GM21528 (cell line): ENCODE data around the gene ROR2.

ENCODE experiments used
- ATAC-seq: cut with Tn5 transposase; IDR thresholded peaks from one replicate; pipeline ENCODE4 v1.9.1; 2021; ENCODE audit warnings: mild to moderate bottlenecking, moderate library complexity; ENCODE audit not compliant: unreplicated experiment, low FRiP score

ROR2 gene

DNA sequence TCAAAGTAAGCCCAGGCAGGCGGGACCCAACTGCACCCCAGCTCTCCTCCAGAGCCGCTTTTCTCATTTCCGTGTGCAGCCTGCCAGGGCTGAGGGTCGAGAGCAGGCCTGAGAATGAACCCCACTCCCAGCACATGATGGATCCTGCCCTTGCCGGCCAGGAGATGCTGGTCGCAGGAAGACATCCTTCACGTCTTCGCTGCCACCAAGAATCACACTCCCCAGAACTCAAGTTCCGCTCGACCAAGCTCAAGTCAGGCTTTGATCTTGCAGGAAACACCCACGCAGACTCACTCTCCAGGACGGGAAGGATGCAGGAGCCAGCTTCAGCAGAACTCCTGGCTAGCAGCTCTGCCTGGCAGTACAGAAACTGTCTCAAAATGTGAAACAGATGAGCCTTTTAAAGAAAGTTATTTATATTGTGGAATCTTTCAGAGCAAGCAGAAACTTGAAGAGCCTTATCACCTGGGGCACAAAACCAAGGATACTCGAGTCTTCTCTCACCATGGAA, 102.4 kb downstream of the ROR2 start:
- no peak for ATAC-seq

DNA sequence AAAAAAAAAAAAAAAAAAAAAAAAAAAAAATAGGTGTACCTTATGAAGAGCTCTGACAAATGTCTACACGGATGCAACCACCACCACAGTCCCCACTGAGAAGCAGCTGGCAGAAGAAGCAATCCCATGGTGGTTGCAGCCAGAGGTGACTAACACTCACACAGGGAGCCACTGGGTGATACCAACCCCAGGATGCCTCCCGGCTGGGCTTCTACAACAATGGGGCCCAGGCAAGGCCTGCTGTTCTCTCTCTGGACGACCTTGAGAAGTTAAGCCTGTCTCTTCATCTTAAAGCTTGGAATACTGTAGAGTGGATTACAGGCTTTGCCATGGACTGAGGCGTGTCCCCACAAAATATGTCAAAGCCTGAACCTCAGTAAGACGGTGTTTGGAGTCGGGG, 104.1 kb downstream of the ROR2 start:
- ATAC-seq: no peak

GRCh38 chr9:91844701-91845291, 105.2 kb downstream of the ROR2 start:
- ATAC-seq: no peak

GRCh38 chr9:91844190-91844589, 105.8 kb downstream of the ROR2 start:
- ATAC-seq: no peak

GRCh38 chr9:91843623-91844148, 106.3 kb downstream of the ROR2 start:
- ATAC-seq: no peak

DNA sequence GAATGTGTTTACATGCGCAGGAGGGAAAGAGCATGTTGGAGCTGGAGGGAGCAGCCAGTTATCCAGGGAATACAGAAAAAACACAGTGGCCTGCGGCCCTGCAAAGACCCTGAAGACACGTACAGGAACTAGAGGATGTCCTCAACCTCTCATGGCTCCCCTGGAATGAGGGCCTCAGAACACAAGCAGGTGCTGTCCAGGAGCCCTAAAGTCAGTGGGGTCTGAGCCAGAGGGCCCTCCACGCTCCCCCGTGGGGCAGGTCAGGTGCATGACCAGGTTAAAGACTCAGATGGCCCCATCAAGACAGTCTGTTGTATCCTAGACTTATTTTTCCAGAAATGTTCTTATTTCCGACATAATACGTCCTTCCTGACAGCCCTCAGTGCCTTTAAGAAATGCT, 106.9 kb downstream of the ROR2 start:
- no peak for ATAC-seq

DNA sequence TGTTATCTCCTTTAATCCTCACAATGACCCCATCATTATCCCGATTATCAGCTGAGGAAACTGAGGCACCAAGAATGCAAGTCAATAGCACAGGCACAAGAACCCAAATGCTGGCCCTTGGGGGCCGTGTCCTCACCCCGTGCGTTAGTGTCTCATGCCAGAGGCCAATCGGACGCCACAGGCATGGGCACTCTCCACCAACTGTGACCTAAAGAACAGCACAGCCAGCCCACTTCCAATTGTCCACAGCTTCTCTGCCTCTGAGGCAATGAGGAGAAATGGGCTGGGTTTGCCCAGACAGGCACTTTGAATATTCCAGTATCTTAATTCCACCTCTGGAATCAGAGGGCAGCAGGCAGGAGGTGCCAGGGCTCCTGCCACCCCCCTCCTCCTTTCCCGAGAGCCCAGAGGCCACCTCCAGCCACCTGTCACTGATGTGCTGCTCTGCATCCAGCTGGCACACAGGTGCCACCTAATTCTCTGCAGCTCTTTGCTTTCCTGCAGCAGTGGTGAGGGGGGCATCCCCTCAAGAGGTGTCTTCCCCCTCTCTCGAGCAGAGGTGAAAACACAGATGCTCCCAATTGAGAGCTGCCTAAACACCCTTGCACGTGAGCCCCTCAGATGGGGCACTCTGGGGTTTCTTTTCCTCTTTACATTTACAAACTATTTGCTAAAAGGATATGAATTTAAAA, 107.5 kb downstream of the ROR2 start:
- ATAC-seq: no peak

GRCh38 chr9:91841591-91841990, 108.4 kb downstream of the ROR2 start:
- no peak for ATAC-seq

- ATAC-seq: no peak
These were observed 109.1 kb downstream of the ROR2 start for GRCh38 chr9:91840882-91841281.

DNA sequence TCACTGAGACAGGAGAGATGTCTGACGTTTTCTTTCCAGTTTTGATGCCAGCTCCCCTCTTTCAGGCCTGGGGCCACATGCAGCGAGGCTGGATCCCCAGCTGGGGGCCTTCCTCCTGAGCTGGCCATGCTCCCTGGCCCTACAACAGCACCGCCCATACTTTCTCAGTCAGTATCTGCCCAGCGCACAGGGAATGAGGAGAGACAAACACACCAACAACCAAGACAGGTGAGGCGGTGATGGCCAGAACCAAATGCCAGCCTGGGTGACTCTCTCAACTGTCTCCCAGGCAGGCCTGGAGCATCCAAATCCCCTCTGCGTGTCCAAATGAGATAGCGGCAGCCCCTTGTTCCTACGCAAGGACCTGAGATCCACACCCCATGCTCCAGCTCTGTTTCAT, 109.6 kb downstream of the ROR2 start:
- no peak for ATAC-seq

DNA sequence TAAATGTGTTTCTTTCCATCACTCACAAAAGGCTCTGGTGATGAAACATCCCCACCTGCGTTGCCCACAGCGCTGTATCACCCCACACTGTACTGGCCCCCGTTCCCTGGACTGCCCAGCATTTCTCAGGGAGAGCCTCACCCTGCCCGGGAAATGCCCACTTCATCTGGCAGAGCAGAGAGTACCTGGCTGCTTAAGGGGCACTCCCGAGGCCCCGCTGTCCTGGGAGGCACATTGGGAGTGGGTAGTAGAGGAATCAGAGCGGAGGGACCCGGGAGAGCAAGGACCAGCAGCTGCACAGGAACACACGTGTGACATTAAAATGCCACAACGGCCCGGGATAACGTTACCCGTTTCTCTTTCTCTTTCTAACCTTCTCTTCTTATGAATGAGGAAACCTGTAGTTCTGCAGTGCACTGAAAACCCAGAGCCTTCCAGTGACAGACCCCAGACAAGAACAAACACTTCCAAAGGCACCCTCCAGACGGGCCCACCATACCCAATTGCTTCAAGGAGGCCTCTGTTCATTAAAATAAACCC, 110.0 kb downstream of the ROR2 start:
- ATAC-seq: no peak

GRCh38 chr9:91837981-91838731, 111.9 kb downstream of the ROR2 start:
- no peak for ATAC-seq

DNA sequence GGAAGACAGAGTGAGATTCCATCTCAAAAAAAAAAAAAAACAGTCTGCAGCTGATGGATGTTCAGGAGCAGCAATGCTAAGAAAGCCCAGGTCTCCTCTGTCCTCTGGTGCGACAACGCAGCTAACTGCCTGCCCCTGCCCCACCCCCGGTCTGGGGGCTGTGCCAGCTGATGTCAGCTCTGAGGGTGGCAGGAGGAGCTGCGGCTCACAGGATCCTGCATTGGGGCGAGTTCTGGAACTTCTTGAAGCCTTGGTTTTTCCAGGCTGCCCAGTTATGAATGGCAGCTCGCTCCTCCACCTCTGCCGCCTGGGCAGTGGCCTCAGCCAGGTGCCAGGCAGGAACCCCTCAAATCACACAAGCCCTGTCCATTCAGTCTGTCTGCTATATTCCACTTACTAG, 113.5 kb downstream of the ROR2 start:
- ATAC-seq: no peak

- ATAC-seq: no peak
These were observed 114.4 kb downstream of the ROR2 start for GRCh38 chr9:91835632-91836031.

- ATAC-seq: no peak
These were observed 114.8 kb downstream of the ROR2 start for GRCh38 chr9:91835216-91835615.

DNA sequence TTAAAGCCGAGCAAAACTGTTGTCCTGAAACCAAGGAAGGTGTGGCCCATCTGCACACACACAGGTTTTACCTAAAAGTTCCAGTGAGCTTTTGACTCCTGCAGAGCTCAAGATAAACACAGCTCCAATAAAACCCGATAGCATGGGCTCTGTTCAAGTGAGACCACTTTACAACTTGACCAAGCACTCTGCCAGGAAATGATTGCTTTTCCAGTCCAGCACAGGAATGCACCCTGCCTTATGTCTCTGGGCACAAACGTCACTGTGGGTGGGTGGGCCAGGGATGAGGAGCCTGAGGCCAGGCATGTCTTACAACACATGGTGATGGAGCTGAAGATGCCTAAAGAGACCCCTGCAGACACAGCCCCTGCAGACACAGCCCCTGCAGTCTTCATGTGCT, 115.3 kb downstream of the ROR2 start:
- ATAC-seq: no peak

- no peak for ATAC-seq
These were observed 116.2 kb downstream of the ROR2 start for GRCh38 chr9:91833878-91834255.

DNA sequence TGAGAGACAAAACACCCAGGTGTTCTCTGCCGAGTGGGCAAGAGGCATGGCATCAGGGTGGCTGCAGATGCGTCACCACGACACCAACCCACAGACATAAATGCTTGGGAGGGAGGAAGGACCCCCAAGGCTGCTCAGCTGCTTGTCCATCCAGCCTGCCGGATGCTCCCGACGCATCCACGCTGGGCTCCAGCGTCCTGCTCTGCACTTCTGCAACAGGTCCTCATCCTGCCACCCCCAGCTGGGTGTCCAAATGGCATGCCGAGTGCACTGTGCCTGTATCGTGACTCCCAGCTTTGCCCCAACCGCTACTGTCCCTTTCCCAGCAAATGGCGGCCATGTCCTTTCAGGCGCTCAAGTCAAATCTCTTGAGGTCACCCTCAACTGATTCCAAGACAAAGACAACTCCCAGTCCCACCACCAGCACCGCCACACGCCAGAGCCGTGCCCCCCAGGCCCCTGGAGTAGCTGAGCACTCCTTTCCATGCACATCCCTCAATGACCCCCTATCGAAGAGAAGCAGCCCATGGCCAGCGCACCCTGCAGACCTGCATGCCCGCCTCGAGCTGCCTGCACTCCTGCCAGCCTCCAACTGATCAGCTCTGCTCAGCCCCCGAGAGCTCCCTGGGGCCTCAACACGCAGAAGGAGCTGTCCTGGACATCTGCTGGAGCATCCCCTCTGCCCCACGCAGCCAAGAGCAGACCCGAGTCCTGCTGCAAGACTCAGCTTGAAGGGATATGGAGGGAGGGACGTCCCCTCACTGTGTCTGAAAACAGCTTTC, 116.7 kb downstream of the ROR2 start:
- ATAC-seq: no peak

- ATAC-seq: no peak
These were observed 117.7 kb downstream of the ROR2 start for GRCh38 chr9:91832322-91832721.

DNA sequence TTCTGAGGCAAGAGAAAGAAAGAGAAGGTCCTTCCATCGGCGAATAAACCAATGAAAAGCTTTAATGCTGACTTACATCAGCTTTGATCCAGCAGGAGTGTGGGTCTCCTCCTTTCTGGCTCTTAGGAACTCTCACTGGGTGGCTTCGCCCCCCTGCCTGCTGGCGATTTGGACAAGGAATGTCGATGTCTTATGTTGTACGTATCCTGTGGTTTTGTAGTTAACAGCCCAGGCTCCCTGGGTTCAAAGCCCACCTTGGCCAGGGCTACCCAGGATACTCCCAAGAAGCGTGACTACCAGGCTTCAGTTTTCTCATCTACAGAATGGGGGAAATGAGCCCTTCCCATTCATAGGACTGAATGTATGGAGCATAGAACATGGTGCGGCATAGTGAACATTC, 124.2 kb downstream of the ROR2 start:
- no peak for ATAC-seq
